ENCODE measurements around the gene SCUBE2. TPM values are rescaled to one million over a fixed set of nuclear protein-coding genes. Genes with fewer than 3 reads are reported as not detected.
A peak's percentile ranks its signal among the peaks of the same experiment; 100 is the strongest.

The SCUBE2 gene
- polyA plus RNA-seq (2013, experiment 1 of 2) = 0.45 TPM
- polyA plus RNA-seq (2013, experiment 2 of 2) = 2.5 TPM

DNA sequence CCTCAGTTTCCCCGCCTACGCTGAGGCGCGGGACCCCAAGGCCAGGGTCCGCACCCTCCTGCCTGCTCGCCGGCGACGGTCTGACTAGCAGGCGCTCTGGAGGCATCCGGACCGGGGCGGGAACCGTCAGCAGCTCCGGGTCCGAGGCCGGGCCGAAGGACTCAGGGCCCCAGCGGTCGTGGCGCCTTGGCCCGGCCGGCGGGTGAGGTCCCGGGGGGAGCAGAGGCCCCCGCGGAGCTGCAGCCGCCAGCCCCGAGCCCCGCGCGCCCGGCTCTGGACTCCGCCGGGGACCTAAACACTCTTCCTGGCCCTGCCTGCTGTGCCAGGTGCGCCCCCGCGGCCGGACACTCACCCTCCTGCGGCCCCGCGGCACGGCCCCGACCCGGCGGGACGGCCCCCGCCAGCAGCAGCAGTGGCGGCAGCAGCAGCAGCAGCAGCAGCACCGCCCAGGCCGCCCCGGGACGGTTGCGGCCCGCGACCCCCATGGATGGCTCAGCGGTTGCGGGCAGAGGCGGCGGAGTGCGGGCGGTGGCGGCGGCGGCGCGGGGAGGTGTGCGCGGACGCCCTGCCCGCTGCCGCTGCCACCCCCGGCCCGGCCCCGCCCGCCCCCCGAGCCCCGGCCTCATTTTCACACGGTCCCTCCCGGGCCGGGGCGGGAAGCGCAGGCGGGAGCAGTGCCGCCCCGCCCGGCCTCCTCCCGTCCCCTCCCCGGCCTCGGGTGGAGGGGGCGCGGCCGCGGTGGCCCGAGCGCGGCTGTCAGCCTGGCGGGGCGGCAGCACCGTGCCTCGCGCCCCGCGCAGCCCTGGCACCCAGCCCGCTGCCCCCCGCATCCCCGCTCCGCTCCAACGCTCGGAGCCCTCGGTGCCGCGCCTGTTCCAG, at the start of gene SCUBE2:
SCUBE2 (minus strand) TSS at position 556 of the 879 bp plus-strand sequence; CDS start at position 485, 71 bp downstream.
- H3K27me3 ChIP-seq (ENCODE audit: insufficient read depth, low read length) = peaks cover 47% of the 10 kb centered on the region
- H3K9ac ChIP-seq (ENCODE audit: low read depth, low read length) = peak within 1 kb of the TSS; percentile 27; the same call in 1 of the 2 replicates
- peak within 1 kb of the TSS; percentile 51 for H3K4me3 ChIP-seq (ENCODE audit: low read length)
- H3K4me1 ChIP-seq (ENCODE audit: insufficient read depth, low read length) = peaks cover 7% of the 10 kb centered on the region; the same call in 1 of the 2 replicates
- no peak within 1 kb of the TSS for H3K27ac ChIP-seq (ENCODE audit: low read depth, low read length)
- WGBS = 2% methylated on average over 109 of the region's 113 CpGs
- H3K36me3 ChIP-seq (ENCODE audit: insufficient read depth, low read length) = no peaks in the 10 kb centered on the region
- H3K9me3 ChIP-seq (ENCODE audit: insufficient read depth, low read depth, low read length) = no peaks in the 10 kb centered on the region

DNA sequence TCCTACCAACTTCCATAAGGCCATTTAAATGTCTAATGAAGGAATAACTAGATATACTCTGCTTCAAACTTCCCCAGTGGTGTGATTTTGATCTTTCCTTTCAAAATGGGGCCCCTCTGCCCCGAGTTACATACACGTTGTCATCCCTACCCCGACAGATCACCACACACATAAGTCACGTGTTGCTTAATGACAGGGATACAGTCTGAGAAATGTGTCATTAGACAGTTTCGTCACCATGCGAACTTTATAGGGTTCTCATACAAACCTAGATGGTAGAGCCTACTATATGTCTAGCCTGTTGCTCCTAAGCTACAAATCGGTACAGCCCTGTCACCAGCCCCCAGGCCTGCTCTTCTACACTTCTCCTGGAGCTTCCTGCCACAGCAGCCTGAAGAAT, 49.8 kb upstream of the SCUBE2 start:
- Histone ChIP-seq H3K4me1 (ENCODE audit: insufficient read depth, low read length) (peaks cover 9% of the 10 kb centered on the region), H3K27me3 (ENCODE audit: insufficient read depth, low read length) (no peaks in the 10 kb centered on the region), H3K36me3 (ENCODE audit: insufficient read depth, low read length) (peaks cover 88% of the 10 kb centered on the region), H3K9ac (ENCODE audit: low read depth, low read length) (no peak overlapping the region), H3K4me3 (ENCODE audit: low read length) (no peak overlapping the region), H3K9me3 (ENCODE audit: insufficient read depth, low read depth, low read length) (no peaks in the 10 kb centered on the region), H3K27ac (ENCODE audit: low read depth, low read length) (no peak overlapping the region)
- 94% methylated on average over 7 of the region's 7 CpGs for WGBS

DNA sequence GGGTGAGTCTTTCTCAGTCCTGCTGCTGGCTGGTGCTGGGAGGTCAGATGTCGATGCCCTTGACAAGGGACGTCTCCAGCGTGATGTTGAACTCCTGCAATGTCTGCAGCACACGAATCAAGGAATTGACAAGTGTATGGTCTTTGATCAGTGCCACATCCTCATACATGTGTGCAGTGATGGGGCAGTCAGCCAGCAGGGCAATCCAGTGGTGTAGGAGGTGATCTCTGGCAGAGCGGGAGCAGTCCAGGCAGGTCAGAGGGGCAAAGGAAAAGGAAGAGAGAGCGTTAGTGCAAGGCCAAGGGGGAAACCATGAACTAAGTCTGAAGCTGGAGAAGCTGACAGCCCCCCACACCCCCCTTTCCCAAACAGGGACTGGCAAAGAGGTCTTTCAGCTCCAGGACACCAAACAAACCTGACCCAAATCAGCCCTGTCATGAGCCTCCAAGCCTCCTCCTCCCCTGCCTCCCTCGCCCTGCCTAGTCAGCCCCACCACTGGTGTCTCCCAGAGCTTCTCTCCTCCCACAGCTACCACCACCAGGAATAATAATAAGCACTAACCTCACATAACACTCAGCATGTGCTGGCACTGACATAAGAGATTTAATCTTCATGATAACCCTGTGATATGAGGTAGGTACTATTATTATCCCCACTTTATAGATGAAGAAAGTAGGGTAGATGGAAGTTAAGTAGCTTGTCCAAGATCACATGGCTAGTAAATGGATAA, 48.4 kb upstream of the SCUBE2 start:
- Histone ChIP-seq H3K36me3 (ENCODE audit: insufficient read depth, low read length) (peaks cover 79% of the 10 kb centered on the region), H3K4me1 (ENCODE audit: insufficient read depth, low read length) (peaks cover 9% of the 10 kb centered on the region), H3K27ac (ENCODE audit: low read depth, low read length) (no peak overlapping the region), H3K9ac (ENCODE audit: low read depth, low read length) (no peak overlapping the region), H3K9me3 (ENCODE audit: insufficient read depth, low read depth, low read length) (no peaks in the 10 kb centered on the region), H3K4me3 (ENCODE audit: low read length) (no peak overlapping the region), H3K27me3 (ENCODE audit: insufficient read depth, low read length) (no peaks in the 10 kb centered on the region)
- WGBS = 92% methylated on average over 7 of the region's 7 CpGs

DNA sequence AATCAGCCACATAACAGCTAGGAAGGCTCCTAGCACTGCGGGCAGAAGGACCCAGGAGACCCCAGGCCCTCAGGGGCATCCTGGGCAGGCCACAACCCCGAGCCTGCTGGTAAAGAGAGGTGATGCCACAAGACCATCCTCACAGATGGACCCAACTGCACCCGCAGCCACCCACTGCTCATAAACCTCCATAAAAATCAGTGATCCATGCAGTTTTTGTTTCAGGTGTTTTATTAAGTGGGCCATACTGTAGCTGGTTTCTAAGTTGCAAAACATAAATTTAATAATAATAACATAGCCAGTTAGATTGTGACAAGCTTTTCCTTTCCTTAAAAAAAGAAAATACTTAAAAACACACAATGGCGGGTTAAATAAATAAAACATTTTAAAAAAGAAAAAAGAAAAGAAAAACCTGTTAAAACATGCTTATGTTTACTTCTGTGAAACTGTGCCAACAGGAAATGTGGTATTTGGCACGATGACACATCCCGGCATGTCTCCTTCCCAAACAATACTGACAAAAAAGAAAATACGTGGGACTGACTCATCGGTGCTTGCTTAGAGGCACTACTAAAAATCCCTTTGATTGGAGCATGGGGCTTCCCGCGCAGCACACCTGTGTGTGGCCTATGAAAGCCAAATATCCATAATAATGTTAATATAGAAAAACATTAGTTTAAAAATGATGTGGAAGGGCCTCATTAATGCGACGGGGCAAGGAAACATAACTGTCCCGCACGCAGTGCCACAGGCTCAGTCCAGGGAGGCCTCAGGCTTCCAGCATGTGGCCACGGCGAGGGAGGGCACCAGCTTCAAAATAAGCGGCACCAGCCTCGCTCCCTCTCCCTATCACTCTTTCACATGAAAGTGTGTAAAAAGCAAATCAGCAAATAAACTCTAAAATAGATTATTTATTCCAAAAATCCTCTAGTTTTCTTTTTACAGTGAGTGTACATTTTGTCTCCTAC, 47.5 kb upstream of the SCUBE2 start:
- peaks cover 70% of the 10 kb centered on the region for H3K36me3 ChIP-seq (ENCODE audit: insufficient read depth, low read length)
- 83% methylated on average over 15 of the region's 18 CpGs for WGBS
- no peaks in the 10 kb centered on the region for H3K27me3 ChIP-seq (ENCODE audit: insufficient read depth, low read length)
- H3K27ac ChIP-seq (ENCODE audit: low read depth, low read length) = peak overlapping the region; percentile 59; the same call in 1 of the 2 replicates
- no peaks in the 10 kb centered on the region for H3K9me3 ChIP-seq (ENCODE audit: insufficient read depth, low read depth, low read length)
- H3K4me1 ChIP-seq (ENCODE audit: insufficient read depth, low read length) = peaks cover 9% of the 10 kb centered on the region
- H3K4me3 ChIP-seq (ENCODE audit: low read length) = no peak overlapping the region
- no peak overlapping the region for H3K9ac ChIP-seq (ENCODE audit: low read depth, low read length)

DNA sequence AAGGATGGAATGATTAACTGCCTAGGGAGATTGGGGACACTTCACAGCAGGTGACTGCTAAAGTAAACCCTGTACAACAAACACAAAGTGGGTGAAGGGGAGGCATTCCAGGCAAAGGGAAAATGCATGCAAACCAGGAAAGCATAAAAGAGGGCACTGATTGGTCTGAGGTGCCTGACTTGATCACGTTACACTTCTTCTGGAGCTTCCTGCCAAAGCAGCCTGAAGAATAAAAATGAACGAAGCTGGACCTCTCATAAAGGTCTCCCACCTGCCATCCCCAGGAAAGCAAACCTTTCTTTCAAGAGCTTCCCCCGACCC, 46.7 kb upstream of the SCUBE2 start:
- H3K4me3 ChIP-seq (ENCODE audit: low read length) = no peak overlapping the region
- peaks cover 9% of the 10 kb centered on the region for H3K4me1 ChIP-seq (ENCODE audit: insufficient read depth, low read length)
- no peak overlapping the region for H3K9ac ChIP-seq (ENCODE audit: low read depth, low read length)
- peaks cover 62% of the 10 kb centered on the region for H3K36me3 ChIP-seq (ENCODE audit: insufficient read depth, low read length)
- no peaks in the 10 kb centered on the region for H3K9me3 ChIP-seq (ENCODE audit: insufficient read depth, low read depth, low read length)
- no peak overlapping the region; the same call in 1 of the 2 replicates for H3K27ac ChIP-seq (ENCODE audit: low read depth, low read length)
- WGBS = 76% methylated on average over 3 of the region's 3 CpGs
- H3K27me3 ChIP-seq (ENCODE audit: insufficient read depth, low read length) = no peaks in the 10 kb centered on the region

DNA sequence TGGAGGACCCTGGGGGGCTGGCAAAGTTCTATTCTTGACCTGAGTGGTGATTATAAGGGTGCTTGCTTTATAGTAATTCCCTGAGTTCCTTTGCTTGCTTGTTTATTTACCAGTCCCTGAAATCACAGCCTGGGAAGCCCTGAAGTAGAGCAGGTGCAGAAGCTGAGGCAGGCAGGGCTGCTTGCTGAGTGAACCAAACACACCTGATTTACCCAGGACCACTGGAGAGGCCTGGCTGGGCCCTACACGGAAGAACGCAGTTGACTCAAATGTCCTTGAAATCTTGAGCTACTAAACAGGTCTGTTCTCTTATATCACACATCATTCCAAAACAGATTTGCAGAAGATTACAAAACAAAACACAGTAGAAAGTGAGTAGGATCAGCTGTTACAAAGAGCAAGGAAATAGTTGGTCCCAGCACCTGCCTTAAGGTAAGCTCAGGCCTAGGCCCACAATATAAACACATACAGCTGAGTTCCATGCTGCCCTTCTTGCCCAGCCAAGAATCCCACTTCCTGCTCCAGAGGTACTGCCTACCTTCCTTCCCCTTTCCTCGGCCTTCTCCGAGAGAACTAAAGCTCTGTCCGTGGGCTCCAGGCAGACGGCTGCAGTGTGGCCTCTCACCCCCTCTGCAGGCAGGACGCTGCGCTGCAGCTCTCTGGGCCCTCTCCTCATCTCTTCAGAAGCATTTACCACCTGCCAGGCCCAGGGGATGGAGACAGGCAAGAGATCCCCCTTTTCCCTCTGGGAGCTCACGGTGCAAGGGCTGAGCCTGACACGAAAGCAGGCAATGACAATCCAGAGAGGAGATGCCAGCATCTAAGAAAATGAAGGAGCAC, 46.1 kb upstream of the SCUBE2 start:
- Histone ChIP-seq H3K27ac (ENCODE audit: low read depth, low read length) (no peak overlapping the region; the same call in 1 of the 2 replicates), H3K9ac (ENCODE audit: low read depth, low read length) (no peak overlapping the region), H3K9me3 (ENCODE audit: insufficient read depth, low read depth, low read length) (no peaks in the 10 kb centered on the region), H3K4me3 (ENCODE audit: low read length) (no peak overlapping the region), H3K4me1 (ENCODE audit: insufficient read depth, low read length) (peaks cover 9% of the 10 kb centered on the region), H3K36me3 (ENCODE audit: insufficient read depth, low read length) (peaks cover 56% of the 10 kb centered on the region), H3K27me3 (ENCODE audit: insufficient read depth, low read length) (no peaks in the 10 kb centered on the region)
- 34% methylated on average over 10 of the region's 10 CpGs for WGBS

DNA sequence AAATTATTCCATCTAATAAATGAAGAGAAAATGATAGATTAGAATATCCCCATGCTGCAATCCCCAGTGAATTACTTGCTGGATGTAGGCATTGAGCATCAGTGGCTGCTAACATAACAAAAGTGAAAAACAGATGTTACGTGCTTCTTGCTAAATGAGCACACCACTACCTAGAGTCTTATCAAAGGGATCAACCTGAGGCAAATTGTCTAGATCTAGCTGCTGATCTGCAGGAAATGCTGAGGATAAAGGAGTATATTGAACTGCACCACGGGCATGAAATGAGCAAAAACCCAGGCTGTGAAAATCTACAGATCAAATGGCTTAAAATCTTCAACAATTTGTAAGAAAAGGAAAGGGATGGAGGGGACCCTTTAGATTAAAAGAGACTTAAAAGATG, 45.3 kb upstream of the SCUBE2 start:
- Histone ChIP-seq H3K27ac (ENCODE audit: low read depth, low read length) (no peak overlapping the region), H3K4me1 (ENCODE audit: insufficient read depth, low read length) (peaks cover 9% of the 10 kb centered on the region), H3K9me3 (ENCODE audit: insufficient read depth, low read depth, low read length) (no peaks in the 10 kb centered on the region), H3K4me3 (ENCODE audit: low read length) (no peak overlapping the region), H3K9ac (ENCODE audit: low read depth, low read length) (no peak overlapping the region), H3K36me3 (ENCODE audit: insufficient read depth, low read length) (peaks cover 48% of the 10 kb centered on the region), H3K27me3 (ENCODE audit: insufficient read depth, low read length) (no peaks in the 10 kb centered on the region)
- WGBS = 90% methylated on average over 2 of the region's 2 CpGs

DNA sequence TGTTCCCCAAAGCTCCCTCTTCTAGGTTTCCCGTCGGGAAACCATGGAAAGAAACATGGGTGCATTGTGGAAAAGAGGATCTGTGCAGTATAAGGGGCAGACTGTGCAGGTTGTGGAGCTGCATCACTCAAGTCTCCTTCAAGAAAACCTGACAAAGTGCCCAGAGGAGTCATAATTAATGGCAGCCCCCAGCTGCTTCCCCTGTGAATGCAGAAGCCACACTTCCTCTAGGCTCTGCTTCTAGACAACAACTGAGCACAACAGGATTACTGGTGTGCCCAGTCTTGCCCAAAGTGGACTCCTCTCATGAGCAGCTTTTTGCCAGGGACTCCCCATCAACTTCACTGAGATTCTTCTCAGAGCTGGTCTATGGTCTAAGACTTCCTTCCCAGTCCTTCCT, 42.6 kb upstream of the SCUBE2 start:
- Histone ChIP-seq H3K9ac (ENCODE audit: low read depth, low read length) (no peak overlapping the region), H3K27me3 (ENCODE audit: insufficient read depth, low read length) (no peaks in the 10 kb centered on the region), H3K27ac (ENCODE audit: low read depth, low read length) (no peak overlapping the region), H3K9me3 (ENCODE audit: insufficient read depth, low read depth, low read length) (no peaks in the 10 kb centered on the region), H3K4me1 (ENCODE audit: insufficient read depth, low read length) (peaks cover 5% of the 10 kb centered on the region), H3K36me3 (ENCODE audit: insufficient read depth, low read length) (peaks cover 22% of the 10 kb centered on the region), H3K4me3 (ENCODE audit: low read length) (no peak overlapping the region)
- 100% methylated on average over 2 of the region's 2 CpGs for WGBS

DNA sequence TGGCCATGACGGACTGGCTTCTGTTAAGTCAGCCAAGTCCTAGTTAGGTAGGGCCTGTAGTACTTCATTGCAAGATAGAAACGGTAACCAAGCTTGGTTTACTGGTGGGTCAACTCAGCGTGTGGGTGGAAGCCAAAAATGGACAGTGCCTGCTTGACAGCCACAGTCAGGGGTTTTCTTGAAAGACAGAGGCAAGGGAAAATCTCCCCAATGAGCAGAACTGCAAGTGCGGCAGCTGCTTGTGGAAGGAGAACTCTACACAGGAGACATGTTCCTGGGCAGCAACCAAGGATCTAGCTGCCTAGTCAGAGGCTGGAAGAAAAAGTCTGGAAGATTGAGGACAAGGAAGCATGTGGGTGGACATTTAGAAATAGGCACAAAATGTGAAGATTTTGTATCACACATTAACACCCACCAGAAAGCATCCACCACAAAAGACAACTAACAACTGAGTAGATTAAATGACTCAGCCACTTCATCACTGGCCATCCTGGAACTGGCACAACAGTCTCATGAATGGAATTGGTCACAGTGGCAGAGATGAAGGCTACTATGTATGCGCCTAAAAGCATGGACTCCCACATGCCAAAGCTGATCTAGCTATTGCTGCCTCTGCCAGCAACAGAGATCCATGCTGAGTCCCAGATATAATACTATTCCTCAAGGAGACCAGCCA, 40.9 kb upstream of the SCUBE2 start:
- Histone ChIP-seq H3K36me3 (ENCODE audit: insufficient read depth, low read length) (peaks cover 17% of the 10 kb centered on the region), H3K4me3 (ENCODE audit: low read length) (no peak overlapping the region), H3K9ac (ENCODE audit: low read depth, low read length) (no peak overlapping the region), H3K9me3 (ENCODE audit: insufficient read depth, low read depth, low read length) (0 out of 2 replicates have a peak, but pooled peaks cover 2% of the 10 kb centered on the region), H3K27ac (ENCODE audit: low read depth, low read length) (no peak overlapping the region), H3K27me3 (ENCODE audit: insufficient read depth, low read length) (no peaks in the 10 kb centered on the region), H3K4me1 (ENCODE audit: insufficient read depth, low read length) (no peaks in the 10 kb centered on the region)
- 94% methylated on average over 5 of the region's 5 CpGs for WGBS

Data from HUES64 (cell line).